CD4-positive, alpha-beta T cell treated with Interleukin-17A for 4 hours (primary cell): ENCODE results near the gene RASGRP1.

ENCODE experiments used
- DNase-seq: peaks from one replicate; pipeline ENCODE4 v3.0.0-alpha.2; 2020; ENCODE audit warnings: mixed read lengths

RASGRP1 gene

GRCh38 chr15:38563723-38564519 is 693 bp downstream of the RASGRP1 start:
- peak; percentile 91 for DNase-seq

GRCh38 chr15:38562278-38562677 is 2.3 kb downstream of the RASGRP1 start:
- peak; percentile 53 for DNase-seq

GRCh38 chr15:38560456-38560926 is 4.1 kb downstream of the RASGRP1 start:
- peak; percentile 53 for DNase-seq

- no peak for DNase-seq
Observed at GRCh38 chr15:38559636-38560307, 4.8 kb downstream of the RASGRP1 start.

- no peak for DNase-seq
Observed at GRCh38 chr15:38559131-38559530, 5.5 kb downstream of the RASGRP1 start.

GRCh38 chr15:38558372-38559059 is 6.1 kb downstream of the RASGRP1 start:
- DNase-seq, result no peak

- peak; percentile 55 for DNase-seq
Observed at GRCh38 chr15:38557921-38558320, 6.7 kb downstream of the RASGRP1 start.

GRCh38 chr15:38555686-38556334 is 8.8 kb downstream of the RASGRP1 start:
- DNase-seq, result peak; percentile 43

GRCh38 chr15:38554354-38554753 is 10.3 kb downstream of the RASGRP1 start:
- DNase-seq, result peak; percentile 45

GRCh38 chr15:38553071-38553470 is 11.5 kb downstream of the RASGRP1 start:
- DNase-seq, result no peak

GRCh38 chr15:38551720-38552648 is 12.6 kb downstream of the RASGRP1 start:
- DNase-seq, result no peak

- no peak for DNase-seq
Observed at GRCh38 chr15:38549222-38549621, 15.4 kb downstream of the RASGRP1 start.

GRCh38 chr15:38547255-38547997 is 17.2 kb downstream of the RASGRP1 start:
- DNase-seq, result peak; percentile 62

GRCh38 chr15:38545179-38545578 is 19.4 kb downstream of the RASGRP1 start:
- DNase-seq, result no peak

- no peak for DNase-seq
Observed at GRCh38 chr15:38541026-38541425, 23.6 kb downstream of the RASGRP1 start.

- no peak for DNase-seq
Observed at GRCh38 chr15:38540510-38540909, 24.1 kb downstream of the RASGRP1 start.

GRCh38 chr15:38539008-38539343 is 25.6 kb downstream of the RASGRP1 start:
- no peak for DNase-seq

GRCh38 chr15:38538328-38539007 is 26.1 kb downstream of the RASGRP1 start:
- no peak for DNase-seq

GRCh38 chr15:38536201-38536676 is 28.4 kb downstream of the RASGRP1 start:
- DNase-seq, result no peak

- no peak for DNase-seq
Observed at GRCh38 chr15:38535491-38536200, 29.0 kb downstream of the RASGRP1 start.
